ENCODE results near the gene SLC26A11.

Gene SLC26A11

DNA sequence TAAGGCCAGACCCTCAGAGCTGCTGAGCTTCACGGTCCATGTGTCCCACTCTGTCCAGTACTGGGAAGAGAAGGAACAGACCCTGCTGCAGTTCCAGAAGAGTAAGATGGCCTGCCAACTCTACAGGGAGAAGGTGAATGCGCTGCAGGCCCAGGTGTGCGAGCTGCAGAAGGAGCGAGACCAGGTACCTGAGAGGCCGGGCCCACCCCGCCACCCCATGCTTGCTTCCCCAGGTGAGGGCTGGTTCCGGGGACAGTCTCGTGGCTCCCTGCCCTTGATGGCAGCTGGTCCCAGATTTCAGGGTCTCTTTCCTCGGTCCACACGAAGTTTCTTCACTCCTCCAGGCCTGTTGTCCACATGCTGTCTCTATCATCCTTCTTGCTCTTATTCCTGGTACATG lies 29.5 kb upstream of the SLC26A11 start:
- peaks cover 58% of the 10 kb centered on the region for H3K27me3 ChIP-seq (ENCODE audit: insufficient read depth, low read depth)
- no peak overlapping the region for H3K4me3 ChIP-seq (IDR thresholded peaks at IDR 0.05; ENCODE audit: insufficient read depth, low read depth, low read length)
- H3K9ac ChIP-seq = no peak overlapping the region
- no peaks in the 10 kb centered on the region for H4K20me1 ChIP-seq (ENCODE audit: insufficient read depth)
- no peak overlapping the region for H2AFZ ChIP-seq (ENCODE audit: low read depth)
- no peak overlapping the region for H3K4me2 ChIP-seq
- H3K27ac ChIP-seq = no peak overlapping the region
- TF ChIP-seq CTCF (conservative IDR thresholded peaks at IDR 0.05; ENCODE audit: low read depth, low read length) = no peak
- no peaks in the 10 kb centered on the region for H3K4me1 ChIP-seq (ENCODE audit: low read depth, poor library complexity, severe bottlenecking)
- no peaks in the 10 kb centered on the region for H3K79me2 ChIP-seq (ENCODE audit: insufficient read depth, low read depth)
- H3K36me3 ChIP-seq (ENCODE audit: insufficient read depth) = no peaks in the 10 kb centered on the region

- H3K79me2 ChIP-seq (ENCODE audit: insufficient read depth, low read depth) = no peaks in the 10 kb centered on the region
- H3K27ac ChIP-seq = no peak overlapping the region
- no peak overlapping the region for H3K4me3 ChIP-seq (IDR thresholded peaks at IDR 0.05; ENCODE audit: insufficient read depth, low read depth, low read length)
- peaks cover 54% of the 10 kb centered on the region; the same call in 1 of the 2 replicates for H3K27me3 ChIP-seq (ENCODE audit: insufficient read depth, low read depth)
- no peaks in the 10 kb centered on the region for H3K4me1 ChIP-seq (ENCODE audit: low read depth, poor library complexity, severe bottlenecking)
- no peak overlapping the region for H3K9ac ChIP-seq
- no peaks in the 10 kb centered on the region for H3K36me3 ChIP-seq (ENCODE audit: insufficient read depth)
- no peak overlapping the region for H3K4me2 ChIP-seq
- H4K20me1 ChIP-seq (ENCODE audit: insufficient read depth) = no peaks in the 10 kb centered on the region
- no peak overlapping the region for H2AFZ ChIP-seq (ENCODE audit: low read depth)
- TF ChIP-seq CTCF (conservative IDR thresholded peaks at IDR 0.05; ENCODE audit: low read depth, low read length) = no peak
Measured at GRCh38 chr17:80191192-80191591, 29.0 kb upstream of the SLC26A11 start.

GRCh38 chr17:80191865-80192661 lies 28.2 kb upstream of the SLC26A11 start:
- Histone ChIP-seq H3K79me2 (ENCODE audit: insufficient read depth, low read depth) (no peaks in the 10 kb centered on the region), H3K36me3 (ENCODE audit: insufficient read depth) (no peaks in the 10 kb centered on the region), H3K9ac (no peak overlapping the region), H4K20me1 (ENCODE audit: insufficient read depth) (no peaks in the 10 kb centered on the region), H3K4me1 (ENCODE audit: low read depth, poor library complexity, severe bottlenecking) (no peaks in the 10 kb centered on the region), H2AFZ (ENCODE audit: low read depth) (no peak overlapping the region), H3K4me2 (no peak overlapping the region), H3K4me3 (IDR thresholded peaks at IDR 0.05; ENCODE audit: insufficient read depth, low read depth, low read length) (no peak overlapping the region), H3K27me3 (ENCODE audit: insufficient read depth, low read depth) (peaks cover 45% of the 10 kb centered on the region; the same call in 1 of the 2 replicates), H3K27ac (no peak overlapping the region)
- TF ChIP-seq CTCF (conservative IDR thresholded peaks at IDR 0.05; ENCODE audit: low read depth, low read length) = no peak

GRCh38 chr17:80195141-80195540 lies 25.1 kb upstream of the SLC26A11 start:
- no peaks in the 10 kb centered on the region for H3K4me1 ChIP-seq (ENCODE audit: low read depth, poor library complexity, severe bottlenecking)
- no peak overlapping the region for H3K9ac ChIP-seq
- no peaks in the 10 kb centered on the region for H3K79me2 ChIP-seq (ENCODE audit: insufficient read depth, low read depth)
- no peaks in the 10 kb centered on the region for H4K20me1 ChIP-seq (ENCODE audit: insufficient read depth)
- no peak overlapping the region for H3K4me3 ChIP-seq (IDR thresholded peaks at IDR 0.05; ENCODE audit: insufficient read depth, low read depth, low read length)
- H3K27me3 ChIP-seq (ENCODE audit: insufficient read depth, low read depth) = peaks cover 16% of the 10 kb centered on the region; the same call in 1 of the 2 replicates
- H3K27ac ChIP-seq = no peak overlapping the region
- H3K36me3 ChIP-seq (ENCODE audit: insufficient read depth) = no peaks in the 10 kb centered on the region
- H3K4me2 ChIP-seq = no peak overlapping the region
- TF ChIP-seq CTCF (conservative IDR thresholded peaks at IDR 0.05; ENCODE audit: low read depth, low read length) = no peak
- no peak overlapping the region for H2AFZ ChIP-seq (ENCODE audit: low read depth)
